GM18505 (cell line): ENCODE measurements around the gene VAT1L.
A peak's percentile ranks its signal among the peaks of the same experiment; 100 is the strongest.

Experiments
- ATAC-seq: cut with Tn5 transposase; IDR thresholded peaks from one replicate; pipeline ENCODE4 v1.9.1; 2021; ENCODE audit not compliant: unreplicated experiment
- POLR2A ChIP-seq: IDR thresholded peaks from 4 replicates; pipeline ENCODE4 v1.6.1; 2011; ENCODE audit warnings: borderline replicate concordance; ENCODE audit not compliant: insufficient read depth, insufficient read length; ENCODE audit errors: extremely low read depth

The VAT1L gene

DNA sequence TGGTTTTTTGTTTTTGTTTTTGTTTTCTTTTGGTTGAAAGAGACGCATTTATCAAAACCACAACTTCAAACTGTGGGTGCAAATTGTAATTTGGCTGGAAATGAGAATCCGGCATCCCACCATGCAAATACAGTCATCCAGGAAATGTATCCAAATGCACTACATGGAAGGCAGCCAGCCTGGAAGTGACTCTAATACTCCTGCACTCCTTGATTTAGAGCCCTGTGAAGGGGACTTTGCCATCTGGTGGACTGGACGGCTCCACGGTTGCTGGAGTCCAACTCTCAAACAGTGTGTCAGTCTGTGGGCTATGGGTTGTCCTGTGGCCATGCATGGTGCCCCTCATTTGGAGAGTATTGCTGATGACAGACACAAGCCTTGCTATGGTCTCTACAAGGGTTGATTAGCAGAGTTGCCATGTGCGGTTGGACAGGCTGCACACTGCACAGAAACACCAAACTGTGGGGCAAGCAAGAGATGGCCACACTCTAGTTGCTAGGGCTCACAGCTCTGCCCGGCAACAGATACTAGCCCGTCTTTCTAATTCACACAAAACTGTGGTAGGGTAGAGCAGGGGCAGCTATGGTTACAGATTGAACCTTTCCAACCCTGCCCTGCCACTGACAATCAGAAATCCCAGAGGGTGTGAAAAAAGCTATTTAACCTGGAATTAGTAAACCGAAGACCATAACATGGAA, 62.4 kb downstream of the VAT1L start:
- no peak for TF ChIP-seq POLR2A
- ATAC-seq, result no peak

DNA sequence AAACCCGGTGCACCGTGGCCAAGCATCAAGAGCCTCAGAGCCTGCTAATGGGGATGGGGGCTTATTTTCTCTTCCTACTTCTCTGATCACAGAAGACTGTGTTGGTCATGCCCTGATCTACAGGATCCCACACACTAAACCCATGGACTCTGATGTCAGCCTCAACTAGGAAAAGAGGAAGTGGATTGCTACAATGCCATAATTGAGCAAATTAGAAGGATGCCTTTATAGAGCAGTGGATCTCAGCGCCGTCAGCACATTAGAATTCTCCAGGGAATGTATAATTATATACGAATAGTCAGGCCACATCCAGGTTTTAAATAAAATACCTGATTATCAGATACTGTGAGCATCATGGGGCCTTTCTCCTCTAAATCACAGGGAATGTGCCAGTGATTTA, 64.8 kb downstream of the VAT1L start:
- ATAC-seq, result no peak
- no peak for TF ChIP-seq POLR2A

DNA sequence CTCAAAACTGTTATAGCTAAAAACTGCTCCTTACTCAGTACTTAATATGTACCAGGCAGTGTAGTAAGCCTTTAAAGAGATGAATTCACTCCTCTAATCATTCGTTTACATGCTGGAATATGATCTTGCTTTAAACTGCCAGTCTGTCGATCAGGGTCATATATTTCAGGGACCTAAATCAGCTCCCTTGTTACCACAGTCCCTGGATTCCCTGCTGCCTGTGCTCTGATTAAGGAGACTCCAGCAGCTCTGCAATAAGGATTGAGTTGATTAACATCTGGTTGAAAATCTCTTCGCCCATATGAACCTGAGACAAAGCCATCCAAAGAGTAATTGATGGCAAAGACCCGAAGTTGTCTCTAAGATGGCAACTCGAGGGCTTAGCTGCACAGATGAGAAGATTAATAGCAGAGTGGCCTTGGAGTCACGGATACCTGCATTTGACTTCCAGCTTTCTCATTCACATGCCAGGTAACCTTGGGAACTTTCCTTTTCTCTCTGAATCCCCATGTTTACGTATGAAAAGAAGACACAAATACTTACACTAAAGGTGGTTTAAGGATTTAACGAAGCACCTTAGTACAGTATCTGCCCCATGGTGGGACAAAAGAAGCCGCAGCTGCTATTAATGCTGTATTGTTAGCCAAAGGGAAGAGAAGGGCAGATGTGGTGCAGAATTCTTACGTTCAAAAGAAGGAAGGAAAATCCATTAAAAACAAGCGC, 68.2 kb downstream of the VAT1L start:
- no peak for ATAC-seq
- TF ChIP-seq POLR2A, result no peak

DNA sequence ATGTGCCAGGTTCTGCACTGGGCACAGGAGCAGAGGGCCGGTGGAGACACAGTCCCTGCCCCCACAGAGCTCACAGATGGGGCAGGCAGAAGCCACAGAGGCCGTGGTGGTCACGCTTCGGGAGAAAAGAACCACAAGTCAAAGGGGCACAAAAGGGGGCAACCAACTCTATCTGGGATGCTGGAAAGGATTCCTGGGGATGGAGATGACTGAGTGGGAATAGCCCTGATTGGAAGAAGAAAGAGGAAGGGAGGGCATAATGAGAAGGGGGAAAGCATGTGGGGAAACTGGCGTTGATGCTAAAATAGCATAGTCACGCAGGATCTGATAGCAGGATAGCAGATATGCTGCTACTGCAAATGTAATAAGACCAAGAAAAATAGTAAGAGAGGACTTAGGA, 69.7 kb downstream of the VAT1L start:
- TF ChIP-seq POLR2A, result no peak
- no peak for ATAC-seq

DNA sequence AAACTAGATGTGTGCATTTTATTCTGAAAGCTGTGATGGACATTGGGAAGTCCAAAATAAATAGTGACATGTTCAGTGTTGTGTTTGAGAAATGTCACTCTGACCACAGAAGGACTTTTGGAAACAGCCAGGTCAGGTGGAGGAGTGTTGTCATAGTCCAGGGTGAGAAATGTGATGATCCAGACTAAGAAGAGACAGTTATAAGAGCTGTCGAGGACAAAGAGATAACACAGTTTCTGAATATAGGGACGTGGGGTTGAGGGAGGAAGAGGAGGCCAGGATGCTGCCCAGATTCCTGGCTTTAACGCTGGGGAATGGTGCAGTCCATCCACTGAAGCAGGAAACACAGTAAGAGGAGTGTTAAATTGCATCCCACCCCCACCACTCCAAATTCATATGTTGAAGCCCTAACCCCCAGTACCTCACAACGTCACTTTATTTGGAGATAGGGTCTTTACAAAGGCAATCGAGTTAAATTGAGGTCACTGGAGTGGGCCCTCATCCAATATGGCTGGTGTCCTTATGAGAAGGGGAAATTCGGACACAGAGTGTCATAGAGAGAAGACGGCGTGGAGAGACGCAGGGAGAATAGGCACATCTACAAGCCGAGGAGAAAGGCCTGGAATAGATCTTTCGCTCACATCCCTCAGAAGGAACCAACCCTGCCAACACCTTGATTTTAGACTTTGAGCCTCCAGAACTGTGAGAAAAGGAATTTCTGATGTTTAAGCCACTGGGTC, 71.3 kb downstream of the VAT1L start:
- no peak for TF ChIP-seq POLR2A

GRCh38 chr16:77860953-77861352, 72.6 kb downstream of the VAT1L start:
- no peak for TF ChIP-seq POLR2A
- ATAC-seq, result no peak

More for the DNA sequence above, 71.3 kb downstream of the VAT1L start:
- ATAC-seq, result no peak

GRCh38 chr16:77863250-77863649, 74.9 kb downstream of the VAT1L start:
- TF ChIP-seq POLR2A, result no peak
- ATAC-seq, result no peak

GRCh38 chr16:77866752-77867151, 78.4 kb downstream of the VAT1L start:
- no peak for ATAC-seq
- TF ChIP-seq POLR2A, result no peak

DNA sequence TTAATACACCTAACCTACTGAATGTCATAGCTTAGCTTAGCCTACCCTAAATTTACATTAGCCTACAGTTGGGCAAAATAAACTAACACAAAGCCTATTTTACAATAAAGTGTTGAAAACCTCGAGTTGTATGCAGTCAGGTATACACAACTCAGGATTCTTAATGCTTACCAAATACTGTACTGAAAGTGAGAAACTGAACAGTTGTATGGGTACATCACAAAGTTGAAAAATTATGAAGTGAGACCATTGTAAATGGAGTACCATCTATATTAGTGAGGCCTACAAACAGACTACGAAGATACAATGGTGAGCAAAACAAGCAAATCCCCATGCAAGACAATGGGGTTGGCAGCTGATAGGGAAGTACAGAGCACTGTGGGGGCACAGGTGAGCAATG, 79.7 kb downstream of the VAT1L start:
- peak; percentile 23 for ATAC-seq
- TF ChIP-seq POLR2A, result no peak

DNA sequence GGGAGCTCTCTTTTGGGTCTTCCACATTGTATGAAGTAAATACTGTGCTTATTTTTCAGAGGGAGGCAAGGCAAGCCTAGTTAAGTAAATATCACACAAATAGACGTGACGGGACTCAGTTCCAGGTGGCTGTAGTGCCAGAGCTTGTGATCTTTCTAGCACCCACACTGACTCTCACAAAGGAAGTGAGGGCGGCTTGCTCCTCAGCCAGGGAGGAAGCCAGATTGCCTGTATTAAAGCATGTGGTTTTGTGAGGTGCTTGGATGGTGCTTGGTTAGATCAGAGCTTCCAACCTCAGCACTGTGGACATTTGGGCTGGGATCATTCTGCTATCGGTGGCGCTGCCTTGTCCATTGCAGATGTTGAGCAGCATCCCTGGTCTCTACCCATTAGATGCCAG, 80.1 kb downstream of the VAT1L start:
- peak; percentile 97 for ATAC-seq
- no peak for TF ChIP-seq POLR2A

- no peak for ATAC-seq
- TF ChIP-seq POLR2A, result no peak
Observed at GRCh38 chr16:77869997-77870813, 81.8 kb downstream of the VAT1L start.

GRCh38 chr16:77871932-77872331, 83.6 kb downstream of the VAT1L start:
- ATAC-seq, result no peak
- no peak for TF ChIP-seq POLR2A

DNA sequence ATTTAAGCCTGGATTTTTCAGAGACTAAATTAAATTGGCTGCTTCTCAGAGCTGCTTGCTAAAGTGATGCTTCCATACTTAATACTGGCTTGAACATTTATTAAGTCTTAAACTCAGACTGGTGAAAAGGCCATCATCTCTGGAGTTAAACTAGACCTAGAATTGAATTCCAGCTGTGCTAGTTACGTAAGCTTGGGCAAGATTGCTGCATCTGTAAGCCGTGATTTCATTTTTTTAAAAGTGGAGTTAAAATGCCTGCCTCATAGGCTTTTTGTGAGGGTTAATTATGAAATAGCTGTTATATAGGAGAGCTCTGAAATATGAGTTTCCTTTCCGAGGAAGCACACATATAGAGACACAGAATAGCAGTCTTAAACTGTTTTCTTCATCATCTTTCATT, 84.7 kb downstream of the VAT1L start:
- no peak for ATAC-seq
- no peak for TF ChIP-seq POLR2A

- TF ChIP-seq POLR2A, result no peak
- no peak for ATAC-seq
Observed at GRCh38 chr16:77874347-77874746, 86.0 kb downstream of the VAT1L start.

- TF ChIP-seq POLR2A, result no peak
- ATAC-seq, result no peak
Observed at GRCh38 chr16:77876776-77877175, 88.4 kb downstream of the VAT1L start.
